Raji (cell line): ENCODE measurements around the gene GNA15.

Experiments used
- POLR2A ChIP-seq: IDR thresholded peaks from 2 replicates; pipeline ENCODE4 v1.6.1; 2011; ENCODE audit warnings: low read depth, low read length, control low read depth; ENCODE audit not compliant: insufficient read depth

The GNA15 gene

GRCh38 chr19:3146677-3147100, 10.9 kb downstream of the GNA15 start:
- no peak for TF ChIP-seq POLR2A

- TF ChIP-seq POLR2A, result no peak
These were observed 12.7 kb downstream of the GNA15 start for GRCh38 chr19:3148503-3148902.

GRCh38 chr19:3149089-3149488, 13.3 kb downstream of the GNA15 start:
- no peak for TF ChIP-seq POLR2A

- TF ChIP-seq POLR2A, result no peak
These were observed 14.0 kb downstream of the GNA15 start for GRCh38 chr19:3149526-3150505.

- no peak for TF ChIP-seq POLR2A
These were observed 15.0 kb downstream of the GNA15 start for GRCh38 chr19:3150739-3151329.

GRCh38 chr19:3151563-3152418, 16.0 kb downstream of the GNA15 start:
- no peak for TF ChIP-seq POLR2A

GRCh38 chr19:3152419-3152780, 16.6 kb downstream of the GNA15 start:
- TF ChIP-seq POLR2A, result no peak

GRCh38 chr19:3153286-3154230, 17.7 kb downstream of the GNA15 start:
- no peak for TF ChIP-seq POLR2A

GRCh38 chr19:3154957-3155736, 19.3 kb downstream of the GNA15 start:
- TF ChIP-seq POLR2A, result no peak

GRCh38 chr19:3157096-3157845, 21.4 kb downstream of the GNA15 start:
- TF ChIP-seq POLR2A, result no peak

- no peak for TF ChIP-seq POLR2A
These were observed 23.7 kb downstream of the GNA15 start for GRCh38 chr19:3159565-3159964.

DNA sequence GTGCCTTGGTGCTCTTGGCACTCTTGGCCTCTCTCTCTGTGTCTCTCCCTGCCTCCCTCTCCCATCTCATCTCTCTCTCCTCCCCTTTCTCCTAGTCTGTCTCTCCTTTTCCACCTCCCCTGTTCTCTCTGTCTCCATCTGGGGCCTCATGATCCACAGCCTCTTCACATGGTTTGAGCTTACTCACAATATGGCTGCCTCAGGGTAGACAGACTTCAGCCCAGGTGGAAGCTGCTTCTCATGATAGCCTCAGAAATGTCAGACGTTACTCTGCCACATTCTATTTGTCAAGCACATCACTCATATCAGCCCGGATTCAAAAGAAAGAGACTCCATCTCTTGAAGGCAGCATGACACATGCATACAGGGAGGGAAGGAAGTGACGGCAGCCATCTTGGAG, 24.4 kb downstream of the GNA15 start:
- TF ChIP-seq POLR2A, result no peak

GRCh38 chr19:3161453-3161852, 25.6 kb downstream of the GNA15 start:
- no peak for TF ChIP-seq POLR2A
